ENCODE results near the gene CYSRT1. TPM values are rescaled to one million over a fixed set of nuclear protein-coding genes. Genes with fewer than 3 reads are reported as not detected.
"Not testable (repeated sequence)": the region's sequence is repeated elsewhere in the genome, so short reads cannot be mapped to it uniquely, and the experiment has no call there.

The CYSRT1 gene
- total and polyA plus RNA-seq, 2 donors (not counting 1 experiment from before 2014, with no cell fraction given), result 0.19 to 0.66 TPM

DNA sequence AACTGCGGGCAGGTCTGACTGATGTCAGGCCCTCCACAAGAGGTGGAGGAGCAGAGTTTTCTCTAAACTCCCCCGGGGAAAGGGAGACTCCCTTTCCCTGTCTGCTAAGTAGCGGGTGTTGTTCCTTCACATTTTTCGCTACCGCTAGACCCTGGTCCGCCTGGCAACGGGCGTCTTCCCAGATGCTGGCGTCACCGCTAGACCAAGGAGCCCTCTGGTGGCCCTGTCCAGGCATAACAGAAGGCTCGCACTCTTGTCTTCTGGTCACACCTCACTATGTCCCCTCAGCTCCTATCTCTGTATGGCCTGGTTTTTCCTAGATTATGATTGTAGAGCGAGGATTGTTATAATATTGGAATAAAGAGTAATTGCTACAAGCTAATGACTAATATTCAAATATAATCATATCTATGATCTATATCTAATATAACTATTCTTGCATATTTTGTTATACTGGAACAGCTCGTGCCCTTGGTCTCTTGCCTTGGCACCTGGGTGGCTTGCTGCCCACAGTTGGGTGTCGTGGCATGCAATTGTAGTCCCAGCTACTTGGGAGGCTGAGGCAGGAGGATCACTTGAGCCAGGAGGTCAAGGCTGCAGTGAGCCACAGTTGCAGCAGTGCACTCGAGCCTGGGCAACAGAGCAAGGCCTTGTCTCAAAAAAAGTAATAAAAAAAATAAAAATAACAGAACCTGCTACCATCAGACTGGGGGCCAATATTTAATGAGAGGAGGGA lies 37.4 kb downstream of the CYSRT1 start:
- not testable (repeated sequence) for H2AFZ ChIP-seq (ENCODE audit: low read length); H3K27me3 ChIP-seq (ENCODE audit: control insufficient read depth, insufficient read depth, low read length); H3K27ac ChIP-seq (ENCODE audit: insufficient read depth, low read length); H3K79me2 ChIP-seq (ENCODE audit: control insufficient read depth, insufficient read depth, low read length); H4K20me1 ChIP-seq (ENCODE audit: control insufficient read depth, extremely low read depth, insufficient read depth, low read length); H3K4me3 ChIP-seq (replicated peaks in 1 of 4; ENCODE audit: control extremely low read depth in 1 of 4, insufficient read depth in 1 of 4, low read depth in 3 of 4, low read length in 4 of 4); H3K4me1 ChIP-seq (ENCODE audit: control insufficient read depth, extremely low read depth, insufficient read depth, low read length); H3K9me3 ChIP-seq (ENCODE audit: control insufficient read depth, insufficient read depth, low read depth, low read length); H3K4me2 ChIP-seq (ENCODE audit: extremely low read depth, insufficient read depth, low read length); H3K9ac ChIP-seq (ENCODE audit: insufficient read depth, low read length)
- H3K36me3 ChIP-seq (ENCODE audit: control insufficient read depth, insufficient read depth, low read length), result peaks cover 23% of the 10 kb centered on the region
- peak; percentile 35 to 48 for TF ChIP-seq CTCF (conservative IDR thresholded peaks at IDR 0.05 in 1 of 2, IDR thresholded peaks at IDR 0.05 in 1 of 2; ENCODE audit: low read depth in 1 of 2, low read length in 2 of 2)
- DNase-seq (ENCODE audit: low read depth in 2 of 2), result peak; percentile 51 to 59

GRCh38 chr9:137262909-137263285 lies 37.9 kb downstream of the CYSRT1 start:
- no peak for DNase-seq (ENCODE audit: low read depth in 2 of 2)
- no peak overlapping the region for H3K4me2 ChIP-seq (ENCODE audit: extremely low read depth, insufficient read depth, low read length)
- H4K20me1 ChIP-seq (ENCODE audit: control insufficient read depth, extremely low read depth, insufficient read depth, low read length), result no peaks in the 10 kb centered on the region
- no peak overlapping the region for H3K9ac ChIP-seq (ENCODE audit: insufficient read depth, low read length)
- no peaks in the 10 kb centered on the region for H3K4me1 ChIP-seq (ENCODE audit: control insufficient read depth, extremely low read depth, insufficient read depth, low read length)
- peaks cover 25% of the 10 kb centered on the region for H3K36me3 ChIP-seq (ENCODE audit: control insufficient read depth, insufficient read depth, low read length)
- no peaks in the 10 kb centered on the region for H3K9me3 ChIP-seq (ENCODE audit: control insufficient read depth, insufficient read depth, low read depth, low read length)
- TF ChIP-seq CTCF (conservative IDR thresholded peaks at IDR 0.05 in 1 of 2, IDR thresholded peaks at IDR 0.05 in 1 of 2; ENCODE audit: low read depth in 1 of 2, low read length in 2 of 2) (no peak), EZH2 (IDR thresholded peaks at IDR 0.05; ENCODE audit: low read length, missing control alignments) (no peak)
- H3K27me3 ChIP-seq (ENCODE audit: control insufficient read depth, insufficient read depth, low read length), result no peaks in the 10 kb centered on the region
- no peak overlapping the region for H3K4me3 ChIP-seq (replicated peaks in 1 of 4; ENCODE audit: control extremely low read depth in 1 of 4, insufficient read depth in 1 of 4, low read depth in 3 of 4, low read length in 4 of 4)
- no peak overlapping the region for H2AFZ ChIP-seq (ENCODE audit: low read length)
- peaks cover 4% of the 10 kb centered on the region for H3K79me2 ChIP-seq (ENCODE audit: control insufficient read depth, insufficient read depth, low read length)
- H3K27ac ChIP-seq (ENCODE audit: insufficient read depth, low read length), result no peak overlapping the region

DNA sequence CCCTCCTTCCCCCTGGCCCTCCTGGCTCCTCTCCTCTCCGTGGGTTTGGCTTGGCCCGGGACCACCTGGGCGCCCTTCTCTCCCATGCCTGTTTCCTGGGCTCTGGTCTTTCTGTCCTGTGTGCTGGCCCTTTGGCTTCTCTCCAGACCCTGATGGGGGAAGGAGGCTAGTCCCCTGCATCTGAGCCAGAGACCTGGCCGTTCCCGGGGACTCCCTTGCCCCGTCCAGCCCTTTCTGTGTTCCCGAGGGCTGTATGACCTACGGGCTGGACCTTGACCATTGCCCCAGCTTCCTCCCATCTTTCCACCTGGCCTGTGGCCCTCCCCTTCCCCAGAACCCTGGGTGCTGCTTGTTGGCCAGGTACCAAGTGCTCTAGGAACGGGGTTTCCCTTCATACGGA lies 38.5 kb downstream of the CYSRT1 start:
- no peak for DNase-seq (ENCODE audit: low read depth in 2 of 2)
- peaks cover 26% of the 10 kb centered on the region for H3K36me3 ChIP-seq (ENCODE audit: control insufficient read depth, insufficient read depth, low read length)
- H3K4me2 ChIP-seq (ENCODE audit: extremely low read depth, insufficient read depth, low read length), result no peak overlapping the region
- H2AFZ ChIP-seq (ENCODE audit: low read length), result no peak overlapping the region
- H3K79me2 ChIP-seq (ENCODE audit: control insufficient read depth, insufficient read depth, low read length), result peaks cover 2% of the 10 kb centered on the region
- no peaks in the 10 kb centered on the region for H4K20me1 ChIP-seq (ENCODE audit: control insufficient read depth, extremely low read depth, insufficient read depth, low read length)
- H3K9me3 ChIP-seq (ENCODE audit: control insufficient read depth, insufficient read depth, low read depth, low read length), result no peaks in the 10 kb centered on the region
- no peak overlapping the region for H3K4me3 ChIP-seq (replicated peaks in 1 of 4; ENCODE audit: control extremely low read depth in 1 of 4, insufficient read depth in 1 of 4, low read depth in 3 of 4, low read length in 4 of 4)
- H3K27ac ChIP-seq (ENCODE audit: insufficient read depth, low read length), result no peak overlapping the region
- peaks cover under 1% of the 10 kb centered on the region for H3K4me1 ChIP-seq (ENCODE audit: control insufficient read depth, extremely low read depth, insufficient read depth, low read length)
- H3K9ac ChIP-seq (ENCODE audit: insufficient read depth, low read length), result no peak overlapping the region
- TF ChIP-seq EZH2 (IDR thresholded peaks at IDR 0.05; ENCODE audit: low read length, missing control alignments) (no peak), CTCF (conservative IDR thresholded peaks at IDR 0.05 in 1 of 2, IDR thresholded peaks at IDR 0.05 in 1 of 2; ENCODE audit: low read depth in 1 of 2, low read length in 2 of 2) (no peak)
- no peaks in the 10 kb centered on the region for H3K27me3 ChIP-seq (ENCODE audit: control insufficient read depth, insufficient read depth, low read length)

All from fibroblast of lung (primary cell).